ENCODE results near the gene BMP10. TPM values are rescaled to one million over a fixed set of nuclear protein-coding genes. Genes with fewer than 3 reads are reported as not detected.

Gene BMP10
- total RNA-seq, 1 experiment from 2014 or later = not detected

DNA sequence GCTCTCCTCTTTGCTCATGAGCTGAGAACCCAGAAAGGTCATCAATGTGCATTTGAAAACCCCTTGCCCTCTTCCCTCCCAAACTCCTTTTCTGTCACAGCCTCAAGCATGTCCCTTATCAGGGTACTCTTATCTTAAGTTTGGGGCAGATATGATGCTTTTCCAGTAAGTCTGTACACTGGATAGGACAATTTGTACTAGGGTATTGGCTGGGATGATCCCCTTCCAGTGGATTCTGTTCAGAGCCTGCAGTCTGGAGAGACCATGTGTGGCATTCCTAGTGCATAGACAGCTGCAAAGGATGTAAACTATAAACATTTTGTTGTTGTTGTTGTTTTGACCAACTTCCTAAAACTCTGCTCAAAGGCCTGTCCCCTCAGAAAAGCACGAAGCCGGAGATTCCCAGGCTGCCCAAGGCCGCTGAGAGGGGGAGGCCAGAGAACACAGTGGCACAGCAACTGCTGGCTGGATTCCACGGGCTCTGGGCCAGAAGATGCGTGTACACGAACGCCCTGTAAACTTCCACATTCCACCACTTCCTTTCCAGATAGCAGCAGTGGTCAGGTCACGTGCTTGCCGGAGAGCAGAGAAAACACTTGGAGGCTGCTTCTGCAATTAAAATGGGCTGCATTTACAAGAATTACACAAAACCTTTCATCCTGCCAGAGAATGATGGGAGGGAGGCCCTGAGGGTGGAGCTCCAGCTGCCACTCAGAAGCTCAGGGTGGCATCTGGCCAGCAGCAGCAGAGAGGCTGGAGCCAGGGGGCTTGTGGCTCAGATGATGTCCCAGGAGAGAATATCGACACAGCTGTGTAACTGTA, 42.1 kb downstream of the BMP10 start:
- DNase-seq = peak; percentile 28
- no peaks in the 10 kb centered on the region for H3K27me3 ChIP-seq (ENCODE audit: control insufficient read depth, insufficient read depth, low read length)
- no peak overlapping the region for H3K4me3 ChIP-seq (ENCODE audit: insufficient read depth, low read depth, low read length)
- H3K36me3 ChIP-seq (replicated peaks; ENCODE audit: control insufficient read depth, insufficient read depth, low read length) = no peaks in the 10 kb centered on the region

DNA sequence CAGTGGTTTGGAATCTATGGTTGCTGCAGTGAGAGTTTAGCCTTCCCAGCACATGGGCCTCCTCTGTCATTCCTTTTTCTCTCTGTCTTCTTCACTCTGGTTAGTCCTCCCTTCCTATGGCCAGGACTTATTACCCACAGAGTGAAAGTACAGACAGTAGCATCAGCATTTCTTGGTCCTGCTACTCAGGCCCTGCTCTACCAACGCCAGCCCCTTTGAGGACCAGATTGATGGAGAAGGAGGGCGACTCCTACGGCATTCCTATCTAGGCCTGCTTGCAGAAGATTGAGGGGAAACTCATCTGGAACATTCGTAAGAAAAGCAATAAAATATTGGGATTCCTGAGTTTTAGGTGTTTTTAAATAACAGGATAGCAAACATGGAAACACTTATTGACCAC, 43.5 kb downstream of the BMP10 start:
- Histone ChIP-seq H3K27me3 (ENCODE audit: control insufficient read depth, insufficient read depth, low read length) (no peaks in the 10 kb centered on the region), H3K4me3 (ENCODE audit: insufficient read depth, low read depth, low read length) (no peak overlapping the region), H3K36me3 (replicated peaks; ENCODE audit: control insufficient read depth, insufficient read depth, low read length) (no peaks in the 10 kb centered on the region)
- no peak for DNase-seq

DNA sequence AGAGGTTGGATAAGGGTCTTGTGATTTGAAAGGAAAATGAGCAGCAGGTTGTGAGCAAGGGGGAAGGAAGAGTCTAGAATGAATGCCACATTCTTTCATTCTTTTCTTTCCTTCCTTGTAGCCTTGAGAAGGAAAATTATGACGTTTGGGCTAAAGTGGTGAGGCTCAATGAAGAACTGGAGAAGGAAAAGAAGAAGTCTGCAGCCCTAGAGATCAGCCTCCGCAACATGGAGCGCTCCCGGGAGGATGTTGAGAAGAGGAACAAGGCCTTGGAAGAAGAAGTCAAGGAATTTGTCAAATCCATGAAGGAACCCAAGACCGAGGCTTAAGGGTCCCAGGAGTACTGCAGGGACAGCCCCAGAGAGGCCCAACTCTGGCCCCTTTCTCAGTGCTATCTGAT, 45.3 kb downstream of the BMP10 start:
- H3K4me3 ChIP-seq (ENCODE audit: insufficient read depth, low read depth, low read length) = no peak overlapping the region
- DNase-seq = no peak

DNA sequence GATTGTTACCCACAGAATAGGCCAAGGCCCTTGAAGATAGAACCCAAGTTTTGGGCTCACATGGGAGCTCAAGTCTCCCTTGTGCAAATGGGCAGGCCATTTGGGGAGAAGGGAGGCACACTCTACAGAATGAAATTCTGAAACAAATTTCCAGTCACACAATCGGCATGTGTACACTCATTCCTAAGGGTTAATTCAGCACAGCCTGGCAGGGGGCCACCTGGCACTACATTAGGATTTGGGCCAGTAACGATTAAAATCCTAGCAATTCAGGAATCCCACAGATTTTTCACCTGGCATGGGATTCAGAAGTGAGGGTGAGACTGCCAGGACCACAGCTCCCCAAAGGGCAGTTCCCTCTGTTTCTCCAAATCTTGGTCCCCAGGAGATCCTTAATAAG, 46.4 kb downstream of the BMP10 start:
- H3K4me3 ChIP-seq (ENCODE audit: insufficient read depth, low read depth, low read length) = no peak overlapping the region
- H3K27me3 ChIP-seq (ENCODE audit: control insufficient read depth, insufficient read depth, low read length) = no peaks in the 10 kb centered on the region
- DNase-seq = no peak
- no peaks in the 10 kb centered on the region for H3K36me3 ChIP-seq (replicated peaks; ENCODE audit: control insufficient read depth, insufficient read depth, low read length)

More for the DNA sequence above, 45.3 kb downstream of the BMP10 start:
- H3K27me3 ChIP-seq (ENCODE audit: control insufficient read depth, insufficient read depth, low read length) = no peaks in the 10 kb centered on the region
- no peaks in the 10 kb centered on the region for H3K36me3 ChIP-seq (replicated peaks; ENCODE audit: control insufficient read depth, insufficient read depth, low read length)

DNA sequence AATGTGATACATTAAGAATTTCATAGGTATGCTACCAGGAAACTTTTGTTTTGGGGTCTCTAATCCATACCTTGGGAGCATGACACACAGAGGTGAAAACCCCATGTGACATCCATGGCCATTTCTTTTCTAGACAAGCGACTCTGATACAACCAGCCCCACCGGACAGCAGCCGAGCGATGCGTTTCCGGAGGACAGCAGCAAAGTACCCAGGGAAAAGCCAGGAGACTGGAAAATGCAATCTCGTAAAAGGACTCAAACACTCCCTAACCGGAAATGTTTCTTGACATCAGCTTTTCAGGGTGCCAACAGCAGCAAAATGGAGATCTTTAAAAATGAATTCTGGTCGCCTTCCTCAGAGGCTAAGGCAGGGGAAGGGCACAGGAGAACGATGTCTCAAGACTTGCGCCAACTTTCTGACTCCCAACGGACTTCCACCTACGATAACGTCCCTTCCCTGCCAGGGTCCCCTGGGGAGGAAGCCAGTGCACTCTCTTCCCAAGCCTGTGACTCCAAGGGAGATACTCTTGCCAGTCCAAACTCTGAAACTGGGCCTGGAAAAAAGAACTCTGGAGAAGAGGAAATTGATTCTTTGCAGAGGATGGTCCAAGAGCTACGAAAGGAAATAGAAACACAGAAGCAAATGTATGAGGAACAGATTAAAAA, 48.9 kb downstream of the BMP10 start:
- H3K4me3 ChIP-seq (ENCODE audit: insufficient read depth, low read depth, low read length) = no peak overlapping the region
- DNase-seq = no peak
- H3K36me3 ChIP-seq (replicated peaks; ENCODE audit: control insufficient read depth, insufficient read depth, low read length) = no peaks in the 10 kb centered on the region
- H3K27me3 ChIP-seq (ENCODE audit: control insufficient read depth, insufficient read depth, low read length) = no peaks in the 10 kb centered on the region

DNA sequence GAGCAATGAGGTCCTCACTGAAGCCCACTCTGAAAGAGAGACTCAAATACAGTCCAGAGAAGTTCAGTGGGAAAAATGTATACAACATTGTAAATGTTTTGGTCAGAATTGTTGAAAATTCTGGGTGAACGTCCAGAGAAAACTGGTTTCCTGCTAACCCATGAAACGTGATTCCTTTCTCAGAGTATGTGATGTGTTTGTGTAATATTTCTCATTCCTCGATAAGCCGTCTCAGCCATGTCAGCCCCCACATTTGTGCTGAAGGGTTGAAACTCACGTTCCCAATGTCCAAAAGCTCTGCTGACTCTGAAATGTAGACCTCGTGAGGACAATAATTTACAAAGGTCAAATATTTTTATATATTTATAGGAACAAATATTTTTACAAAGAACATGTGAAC, 51.6 kb downstream of the BMP10 start:
- no peak overlapping the region for H3K4me3 ChIP-seq (ENCODE audit: insufficient read depth, low read depth, low read length)
- H3K36me3 ChIP-seq (replicated peaks; ENCODE audit: control insufficient read depth, insufficient read depth, low read length) = no peaks in the 10 kb centered on the region
- DNase-seq = no peak
- H3K27me3 ChIP-seq (ENCODE audit: control insufficient read depth, insufficient read depth, low read length) = no peaks in the 10 kb centered on the region

DNA sequence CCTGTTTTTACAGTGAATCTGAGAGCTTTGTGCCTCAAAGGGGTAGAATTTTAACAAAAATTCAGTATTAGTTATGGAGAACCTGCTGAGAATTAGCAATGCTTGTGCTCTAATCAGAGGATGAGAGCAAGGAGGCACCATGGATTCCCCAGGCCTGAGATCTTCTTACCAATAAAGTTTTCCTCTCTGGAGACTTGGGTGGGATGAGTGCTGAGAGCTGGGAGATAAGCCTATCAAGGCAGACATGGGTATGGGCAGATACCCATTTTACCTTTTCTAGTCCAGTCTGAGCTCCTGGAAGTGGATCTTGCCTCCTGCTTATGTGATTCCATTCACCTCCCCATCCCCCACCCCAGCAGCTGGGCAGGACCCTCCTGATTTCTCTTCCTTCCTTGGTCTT, 53.9 kb downstream of the BMP10 start:
- no peaks in the 10 kb centered on the region for H3K36me3 ChIP-seq (replicated peaks; ENCODE audit: control insufficient read depth, insufficient read depth, low read length)
- H3K4me3 ChIP-seq (ENCODE audit: insufficient read depth, low read depth, low read length) = no peak overlapping the region
- no peak for DNase-seq
- no peaks in the 10 kb centered on the region for H3K27me3 ChIP-seq (ENCODE audit: control insufficient read depth, insufficient read depth, low read length)

Other genes with a start within 250 kb of the BMP10 start
- gene PROKR1, start 227.8 kb downstream of the BMP10 start, total RNA-seq (2014; rRNA removed; shearing (Covaris generic)) = 2.8 and 3.7 TPM in 2 replicates
- gene ARHGAP25, start 136.6 kb downstream of the BMP10 start, total RNA-seq (2014; rRNA removed; shearing (Covaris generic)) = 4.1 and 6.3 TPM in 2 replicates
- gene GKN2, start 81.5 kb upstream of the BMP10 start, total RNA-seq (2014; rRNA removed; shearing (Covaris generic)) = not detected in 2 replicates
- not detected in 2 replicates for gene GKN1, start 103.2 kb upstream of the BMP10 start, total RNA-seq (2014; rRNA removed; shearing (Covaris generic))
- gene ANTXR1, start 141.8 kb upstream of the BMP10 start, total RNA-seq (2014; rRNA removed; shearing (Covaris generic)) = 12.4 and 13.2 TPM in 2 replicates

Data from H7 (cell line).